Mucosa of rectum (tissue), 2 donors: ENCODE measurements around the gene HUS1.
A peak's percentile ranks its signal among the peaks of the same experiment; 100 is the strongest.

Experiments
- H3K27ac ChIP-seq, 2 donors: one replicate each; pipeline ENCODE4 v1.7.0; 2013; ENCODE audit warnings: inconsistent platforms in 2 of 2, low read depth in 2 of 2, low read length in 2 of 2
- H3K27me3 ChIP-seq, 2 donors: one replicate each; pipeline ENCODE4 v1.7.0; 2013; ENCODE audit warnings: low read length in 2 of 2; ENCODE audit not compliant: control insufficient read depth in 2 of 2, insufficient read depth in 2 of 2
- H3K36me3 ChIP-seq, 2 donors: one replicate each; pipeline ENCODE4 v1.7.0; 2013; ENCODE audit warnings: low read length in 2 of 2; ENCODE audit not compliant: control insufficient read depth in 2 of 2, insufficient read depth in 2 of 2
- H3K4me1 ChIP-seq, 2 donors: one replicate each; pipeline ENCODE4 v1.7.0; 2013; ENCODE audit warnings: low read length in 2 of 2, mild to moderate bottlenecking in 1 of 2; ENCODE audit not compliant: control insufficient read depth in 2 of 2, insufficient read depth in 2 of 2
- H3K4me3 ChIP-seq, 2 donors: one replicate each; pipeline ENCODE4 v1.7.0; 2013; ENCODE audit warnings: low read length in 2 of 2
- H3K9ac ChIP-seq, 2 donors: one replicate each; pipeline ENCODE4 v1.7.0; 2013; ENCODE audit warnings: low read length in 2 of 2, low read depth in 1 of 2, mild to moderate bottlenecking in 1 of 2
- H3K9me3 ChIP-seq, 2 donors: one replicate each; pipeline ENCODE4 v1.7.0; 2013; ENCODE audit warnings: low read length in 2 of 2; ENCODE audit not compliant: control insufficient read depth in 2 of 2
- donor health status: healthy.
- donor health status: Normal muscosa, but diverticular disease.

Gene HUS1

DNA sequence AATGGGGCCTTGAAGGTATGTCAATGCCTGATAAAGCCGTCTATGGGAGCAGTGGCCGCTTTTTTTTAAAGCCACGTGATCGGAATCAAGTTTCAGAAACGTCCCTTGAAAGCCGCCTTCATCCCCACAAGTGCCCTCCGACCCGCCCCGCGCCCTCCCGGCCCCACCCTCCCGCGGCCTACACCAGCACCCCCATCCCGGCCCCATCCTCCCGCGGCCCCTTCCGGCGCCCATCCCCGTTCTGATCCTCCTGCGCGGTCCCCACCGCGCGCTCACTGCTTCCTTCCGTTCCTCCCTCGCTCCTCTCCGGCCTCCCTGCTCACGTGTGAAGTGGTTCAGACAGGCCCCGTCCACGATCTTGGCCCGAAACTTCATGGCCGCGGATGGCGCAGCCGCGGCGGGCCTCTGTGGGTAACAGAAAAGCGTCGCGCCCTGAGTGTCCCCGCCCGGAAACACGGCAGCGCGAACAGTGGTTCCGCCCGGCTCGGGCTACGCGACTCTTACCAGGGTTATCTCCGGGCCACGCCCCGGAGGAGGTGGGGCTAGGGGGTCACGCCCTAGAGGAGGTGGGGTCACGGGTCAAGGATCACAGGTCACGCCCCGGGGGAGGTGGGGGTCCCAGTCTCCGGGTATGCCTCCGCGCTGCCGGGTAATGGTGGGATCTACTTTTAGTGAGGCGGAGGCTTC lies at the start of gene HUS1:
Gene HUS1, minus strand, starts transcription at position 471 of the 687 bp plus-strand sequence. Its CDS starts 96 bp downstream, at position 375.
- Histone ChIP-seq H3K9me3 (no peaks in the 10 kb centered on the region), H3K27ac (peak within 1 kb of the TSS; percentile 92 to 94), H3K4me3 (peak within 1 kb of the TSS; percentile 65 to 93), H3K27me3 (no peaks in the 10 kb centered on the region), H3K4me1 (peaks cover 8 to 10% of the 10 kb centered on the region in 2 donors), H3K9ac (peak within 1 kb of the TSS; percentile 75 to 80), H3K36me3 (peaks cover 28 to 38% of the 10 kb centered on the region in 2 donors)

DNA sequence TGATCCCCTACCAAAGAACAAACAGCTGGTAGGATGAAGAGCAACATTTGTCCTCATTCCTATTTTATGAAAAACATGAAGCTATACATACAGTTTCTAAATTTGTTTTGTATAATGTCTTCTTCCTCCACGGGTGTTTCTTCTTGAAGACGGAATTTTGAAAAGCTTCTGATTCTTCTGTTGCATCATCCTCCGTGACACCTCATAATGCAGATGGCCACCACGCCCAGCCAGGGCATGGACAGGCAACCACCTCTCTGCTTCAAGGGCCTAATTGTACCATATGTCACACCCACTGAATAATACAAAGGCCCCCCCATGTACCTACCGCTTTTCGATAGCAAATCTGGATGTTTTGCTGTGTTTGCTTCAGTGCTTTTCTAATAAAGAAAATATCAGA lies 49.5 kb upstream of the HUS1 start, which contains the start of gene SUN3:
Gene SUN3, minus strand, starts transcription at position 170 of the 400 bp plus-strand sequence. Its CDS starts 169 bp downstream, at position 1.
- Histone ChIP-seq H3K27ac (no peak within 1 kb of the TSS), H3K4me1 (no peaks in the 10 kb centered on the region), H3K27me3 (no peaks in the 10 kb centered on the region), H3K9ac (no peak within 1 kb of the TSS), H3K36me3 (no peaks in the 10 kb centered on the region), H3K9me3 (no peaks in the 10 kb centered on the region), H3K4me3 (no peak within 1 kb of the TSS)

- Histone ChIP-seq H3K4me1 (no peaks in the 10 kb centered on the region), H3K9me3 (no peaks in the 10 kb centered on the region), H3K36me3 (no peaks in the 10 kb centered on the region), H3K27me3 (no peaks in the 10 kb centered on the region), H3K27ac (no peak overlapping the region), H3K4me3 (no peak overlapping the region), H3K9ac (no peak overlapping the region)
Observed at GRCh38 chr7:48025624-48026023, 46.2 kb upstream of the HUS1 start.

DNA sequence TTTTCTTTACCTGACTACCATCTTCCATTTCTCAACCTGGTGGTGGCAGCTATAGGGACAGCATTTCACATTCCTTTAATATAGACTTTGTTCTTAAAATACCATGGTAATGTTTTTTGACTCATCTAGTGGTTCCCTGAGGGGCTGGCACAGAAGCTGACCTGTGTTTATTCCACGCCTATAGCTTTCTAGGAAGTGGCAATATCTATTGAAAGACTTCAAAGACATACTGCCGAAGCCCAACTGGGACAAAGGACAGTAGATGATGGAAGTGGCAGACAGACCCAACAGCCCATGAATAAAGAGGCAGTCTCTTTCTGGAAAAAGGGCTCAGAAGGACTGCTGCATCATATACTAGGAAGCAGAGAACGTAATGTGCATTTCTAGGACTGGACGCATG lies 38.3 kb upstream of the HUS1 start:
- Histone ChIP-seq H3K9ac (no peak overlapping the region), H3K27me3 (no peaks in the 10 kb centered on the region), H3K9me3 (no peaks in the 10 kb centered on the region), H3K4me3 (no peak overlapping the region), H3K36me3 (no peaks in the 10 kb centered on the region), H3K4me1 (no peaks in the 10 kb centered on the region), H3K27ac (no peak overlapping the region)

- H3K4me1 ChIP-seq = no peaks in the 10 kb centered on the region
Observed at GRCh38 chr7:48016641-48017040, 37.2 kb upstream of the HUS1 start.

GRCh38 chr7:48011951-48012350 lies 32.5 kb upstream of the HUS1 start:
- H3K36me3 ChIP-seq = no peaks in the 10 kb centered on the region
- H3K27me3 ChIP-seq = no peaks in the 10 kb centered on the region
- H3K27ac ChIP-seq = no peak overlapping the region
- H3K9ac ChIP-seq = no peak overlapping the region
- no peak overlapping the region for H3K4me3 ChIP-seq
- no peaks in the 10 kb centered on the region for H3K4me1 ChIP-seq
- no peaks in the 10 kb centered on the region for H3K9me3 ChIP-seq

More at GRCh38 chr7:48016641-48017040, 37.2 kb upstream of the HUS1 start:
- Histone ChIP-seq H3K27me3 (no peaks in the 10 kb centered on the region), H3K9ac (no peak overlapping the region), H3K36me3 (no peaks in the 10 kb centered on the region), H3K4me3 (no peak overlapping the region), H3K9me3 (no peaks in the 10 kb centered on the region), H3K27ac (no peak overlapping the region)

GRCh38 chr7:48011323-48011722 lies 31.9 kb upstream of the HUS1 start:
- Histone ChIP-seq H3K27ac (no peak overlapping the region), H3K9me3 (no peaks in the 10 kb centered on the region), H3K4me3 (no peak overlapping the region)

DNA sequence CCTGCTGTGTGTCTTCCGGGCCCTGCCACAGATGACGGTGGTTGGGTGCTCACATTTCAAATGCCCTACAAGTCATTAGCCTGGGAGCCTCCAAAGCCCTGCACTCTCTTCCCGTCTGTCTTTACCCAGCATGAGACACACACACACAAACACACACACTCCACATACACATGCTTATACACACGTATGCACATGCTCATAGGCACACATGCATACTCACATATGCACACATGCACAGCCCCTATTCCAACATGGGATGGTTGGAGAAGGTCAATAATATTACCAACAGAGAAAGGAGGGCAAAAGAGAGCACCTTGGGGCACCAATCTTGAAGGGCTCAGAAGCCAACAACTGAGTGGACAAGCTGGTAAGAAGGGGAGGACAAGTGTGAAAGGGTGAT lies 30.5 kb upstream of the HUS1 start:
- no peak overlapping the region for H3K9ac ChIP-seq
- no peaks in the 10 kb centered on the region for H3K36me3 ChIP-seq

More at GRCh38 chr7:48011323-48011722, 31.9 kb upstream of the HUS1 start:
- Histone ChIP-seq H3K9ac (no peak overlapping the region), H3K36me3 (no peaks in the 10 kb centered on the region), H3K27me3 (no peaks in the 10 kb centered on the region), H3K4me1 (no peaks in the 10 kb centered on the region)

GRCh38 chr7:48009257-48009656 lies 29.8 kb upstream of the HUS1 start:
- H3K36me3 ChIP-seq = no peaks in the 10 kb centered on the region
- no peak overlapping the region for H3K27ac ChIP-seq
- H3K4me3 ChIP-seq = no peak overlapping the region
- no peaks in the 10 kb centered on the region for H3K27me3 ChIP-seq
- no peaks in the 10 kb centered on the region for H3K4me1 ChIP-seq
- H3K9ac ChIP-seq = no peak overlapping the region
- H3K9me3 ChIP-seq = no peaks in the 10 kb centered on the region

More for the DNA sequence above, 30.5 kb upstream of the HUS1 start:
- H3K4me3 ChIP-seq = no peak overlapping the region
- H3K27me3 ChIP-seq = no peaks in the 10 kb centered on the region
- H3K27ac ChIP-seq = no peak overlapping the region
- no peaks in the 10 kb centered on the region for H3K4me1 ChIP-seq
- H3K9me3 ChIP-seq = no peaks in the 10 kb centered on the region

DNA sequence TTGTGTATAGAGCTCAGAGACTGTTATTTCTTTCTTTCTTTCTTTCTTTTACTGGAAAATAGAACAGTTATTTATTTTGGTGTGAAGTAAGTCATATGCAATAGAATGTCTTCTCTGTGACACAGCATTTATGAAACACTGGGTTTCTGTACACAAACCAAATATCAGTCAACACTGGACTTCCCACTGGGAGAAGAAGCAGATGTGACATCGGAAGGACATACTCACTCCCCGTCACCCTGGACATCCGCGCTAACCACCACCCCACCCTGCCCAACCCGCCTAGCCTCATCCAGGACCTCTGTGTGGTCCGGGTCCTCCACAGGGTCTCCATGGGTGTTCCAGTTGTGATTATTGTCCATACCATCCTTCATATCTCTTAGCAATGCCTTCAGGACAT lies 27.5 kb upstream of the HUS1 start:
- H3K9ac ChIP-seq = no peak overlapping the region
- H3K27ac ChIP-seq = no peak overlapping the region
- no peaks in the 10 kb centered on the region for H3K4me1 ChIP-seq
- no peaks in the 10 kb centered on the region for H3K27me3 ChIP-seq
- H3K36me3 ChIP-seq = no peaks in the 10 kb centered on the region
- no peak overlapping the region for H3K4me3 ChIP-seq
- no peaks in the 10 kb centered on the region for H3K9me3 ChIP-seq
